GM21423 (cell line): ENCODE measurements around the gene CTCF.

Source experiments
- ATAC-seq: cut with Tn5 transposase; IDR thresholded peaks from one replicate; pipeline ENCODE4 v1.9.1; 2021; ENCODE audit warnings: mild to moderate bottlenecking, moderate library complexity; ENCODE audit not compliant: unreplicated experiment

The CTCF gene

DNA sequence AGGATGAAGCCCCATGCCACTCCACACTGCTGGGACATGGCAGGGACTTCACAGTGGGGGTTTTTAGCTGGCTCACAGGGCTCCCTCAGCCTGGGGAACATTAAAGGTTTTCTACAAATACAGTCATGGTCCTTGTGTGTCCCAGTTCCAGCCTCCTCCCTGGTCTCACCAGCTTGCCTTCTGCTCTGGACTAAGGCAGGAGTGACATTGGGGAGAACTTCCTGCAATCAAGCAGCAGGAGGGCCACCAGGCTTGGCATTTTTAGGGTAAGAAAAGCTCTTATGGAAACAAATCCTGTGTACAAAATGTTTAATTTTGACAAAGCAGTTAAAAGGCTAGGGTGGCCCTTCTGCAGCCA is 100.3 kb downstream of the CTCF start:
- ATAC-seq, result no peak

GRCh38 chr16:67663151-67663876 is 101.0 kb downstream of the CTCF start:
- no peak for ATAC-seq

- ATAC-seq, result no peak
These were observed 101.5 kb downstream of the CTCF start for GRCh38 chr16:67663877-67664222.

DNA sequence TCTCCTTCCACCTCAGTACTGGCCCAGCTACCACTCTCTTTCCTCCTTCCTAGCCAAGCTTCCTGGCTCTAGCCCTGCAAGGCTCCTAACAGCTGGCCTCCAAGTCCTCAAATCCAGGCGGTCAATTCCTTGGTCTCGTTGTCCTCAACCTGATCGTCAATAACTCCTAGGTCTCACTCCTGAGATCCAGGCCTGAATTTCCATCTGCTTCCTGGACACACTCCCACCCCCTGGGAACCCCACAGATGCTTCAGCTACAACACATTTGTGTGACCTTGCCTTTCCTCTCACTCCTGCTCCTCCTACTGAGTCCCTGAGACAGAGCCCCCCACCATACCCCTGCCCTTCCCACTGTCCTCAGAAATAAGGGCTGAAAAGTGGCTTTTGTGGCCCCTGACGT is 101.9 kb downstream of the CTCF start:
- no peak for ATAC-seq

GRCh38 chr16:67664871-67665270 is 102.5 kb downstream of the CTCF start:
- no peak for ATAC-seq

DNA sequence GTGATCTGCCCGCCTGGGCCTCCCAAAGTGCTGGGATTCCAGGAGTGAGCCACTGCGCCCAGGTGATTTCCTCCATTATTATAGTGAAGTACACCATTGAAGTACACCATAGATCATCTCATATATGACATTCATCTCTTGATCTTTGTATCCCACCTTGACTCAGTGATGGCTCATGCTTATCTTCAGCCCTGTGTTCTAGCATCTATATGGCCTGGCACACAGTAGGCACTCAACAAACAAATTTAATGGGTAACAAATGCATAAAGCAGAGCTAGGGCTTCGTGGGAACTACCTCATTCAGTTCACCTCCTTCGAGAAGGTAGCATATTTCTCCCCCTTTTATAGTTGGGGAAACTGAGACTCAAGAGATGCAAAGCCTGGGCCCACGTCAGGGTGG is 103.3 kb downstream of the CTCF start:
- no peak for ATAC-seq

DNA sequence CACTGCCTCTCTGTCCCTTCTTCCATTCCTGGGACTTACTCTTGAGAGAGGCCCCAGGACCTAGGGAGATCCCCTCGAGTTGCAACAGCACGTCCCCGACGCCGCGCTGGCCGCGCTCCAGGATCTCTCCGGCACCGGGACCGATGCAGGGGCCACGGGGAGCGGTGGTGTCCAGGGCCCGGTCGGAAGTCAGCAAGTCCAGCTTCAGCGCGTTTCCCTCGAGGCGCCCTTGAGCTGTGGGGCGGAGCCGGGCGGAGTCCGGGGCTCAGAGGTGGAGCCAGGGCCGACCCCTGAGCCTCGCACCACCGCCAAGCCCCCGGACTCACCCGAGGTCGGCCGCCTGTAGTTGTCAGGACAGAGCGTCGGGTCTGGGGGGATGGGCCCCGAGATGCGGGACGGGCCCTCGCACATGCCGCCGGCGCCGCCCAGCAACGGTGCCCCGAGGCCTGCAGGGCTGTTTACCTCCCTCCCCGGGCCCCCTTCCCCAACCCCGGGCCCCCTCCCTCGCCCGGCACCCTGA is 103.8 kb downstream of the CTCF start:
- ATAC-seq, result no peak

- ATAC-seq, result peak; percentile 65
These were observed 104.5 kb downstream of the CTCF start, which contains the start of the genes C16orf86 and ENKD1 for GRCh38 chr16:67666559-67667452. Gene C16orf86 (plus strand): TSS chr16:67666814. CDS start chr16:67666971, 157 bp downstream. Gene ENKD1 (minus strand): TSS chr16:67666750. CDS start chr16:67666442, 308 bp downstream.

- ATAC-seq, result no peak
These were observed 105.1 kb downstream of the CTCF start for GRCh38 chr16:67667453-67667816.

GRCh38 chr16:67667817-67668494 is 105.6 kb downstream of the CTCF start:
- ATAC-seq, result peak; percentile 72

- ATAC-seq, result no peak
These were observed 106.3 kb downstream of the CTCF start for GRCh38 chr16:67668495-67669157.

GRCh38 chr16:67669499-67670101 is 107.3 kb downstream of the CTCF start:
- no peak for ATAC-seq

GRCh38 chr16:67672306-67672705 is 110.0 kb downstream of the CTCF start:
- no peak for ATAC-seq

GRCh38 chr16:67672739-67673662 is 110.7 kb downstream of the CTCF start:
- no peak for ATAC-seq

DNA sequence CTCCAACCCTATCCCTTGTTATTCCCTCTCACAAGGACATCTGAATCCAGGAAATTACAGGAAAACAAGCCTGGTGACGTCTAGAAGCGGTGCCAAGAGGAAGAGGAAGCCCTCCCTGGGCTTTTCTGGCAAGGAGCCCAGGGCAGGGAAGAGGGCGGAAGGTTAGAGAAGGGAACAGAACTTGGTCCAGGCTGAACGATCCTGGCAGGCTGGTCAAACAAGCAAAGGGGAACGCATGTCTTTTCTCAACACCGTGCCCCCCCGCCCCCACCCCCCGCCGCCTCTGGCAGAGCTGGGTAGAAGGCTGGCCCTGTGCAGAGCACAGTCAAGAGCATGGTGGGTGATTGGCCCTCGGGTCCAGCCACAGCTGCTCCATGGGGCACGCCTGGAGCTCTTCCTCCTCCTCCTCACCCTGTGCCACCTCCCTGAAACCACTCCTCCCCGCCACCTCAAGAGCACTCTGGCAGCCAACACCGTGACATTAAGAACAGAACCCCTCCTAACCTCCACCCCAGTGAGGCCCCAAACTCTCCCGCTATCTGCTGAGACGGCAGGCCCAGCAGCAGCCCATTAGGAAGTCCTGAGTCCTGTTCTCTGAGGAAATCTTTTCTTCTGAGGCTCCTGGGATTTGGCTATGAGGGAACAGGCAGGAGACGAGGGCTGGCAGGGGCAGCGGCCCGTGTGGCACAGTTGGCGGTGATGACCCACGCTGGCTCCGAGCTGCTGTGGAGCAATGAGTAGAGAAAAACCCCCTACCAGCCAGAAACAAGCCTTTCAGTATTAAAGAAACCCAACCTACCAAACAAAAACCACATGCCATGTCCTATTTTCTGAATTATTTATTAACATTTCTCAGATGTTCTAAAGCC is 111.6 kb downstream of the CTCF start:
- ATAC-seq, result no peak

DNA sequence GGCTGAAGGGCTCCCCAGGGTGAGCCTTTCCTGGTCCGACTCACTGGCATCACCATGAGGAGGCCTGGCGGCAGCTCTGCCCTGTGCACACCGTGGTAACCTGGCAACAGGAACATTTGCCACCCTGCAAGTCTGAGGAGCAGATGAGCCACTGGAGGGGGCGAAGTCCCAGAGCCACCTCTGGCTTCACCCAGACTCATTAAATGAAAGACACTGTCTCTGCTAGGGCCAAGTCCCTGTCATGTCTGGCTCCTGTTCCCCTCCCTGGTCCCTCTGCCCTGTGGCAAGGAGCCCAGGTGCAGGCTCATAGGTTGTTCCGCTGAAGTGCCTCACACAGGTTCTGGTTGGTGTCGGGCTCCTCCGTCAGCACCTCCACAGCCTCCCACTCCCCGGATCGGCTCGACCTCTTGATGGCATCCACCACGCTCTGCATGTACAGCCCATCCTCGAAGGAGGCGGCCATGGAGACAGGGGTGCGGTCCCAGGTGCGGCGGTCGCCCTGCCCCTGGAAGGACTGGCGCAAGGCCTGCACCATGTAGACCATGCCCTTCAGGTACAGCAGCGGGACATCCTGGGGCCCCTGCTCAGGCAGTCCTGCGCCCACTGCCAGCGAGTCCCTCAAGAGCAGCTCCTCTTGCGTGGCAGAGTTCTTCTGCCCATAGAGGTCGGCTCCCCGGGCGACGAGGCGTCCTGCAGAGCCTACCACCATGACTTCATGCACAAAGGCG is 112.7 kb downstream of the CTCF start:
- no peak for ATAC-seq

- no peak for ATAC-seq
These were observed 113.2 kb downstream of the CTCF start for GRCh38 chr16:67675579-67675935.

DNA sequence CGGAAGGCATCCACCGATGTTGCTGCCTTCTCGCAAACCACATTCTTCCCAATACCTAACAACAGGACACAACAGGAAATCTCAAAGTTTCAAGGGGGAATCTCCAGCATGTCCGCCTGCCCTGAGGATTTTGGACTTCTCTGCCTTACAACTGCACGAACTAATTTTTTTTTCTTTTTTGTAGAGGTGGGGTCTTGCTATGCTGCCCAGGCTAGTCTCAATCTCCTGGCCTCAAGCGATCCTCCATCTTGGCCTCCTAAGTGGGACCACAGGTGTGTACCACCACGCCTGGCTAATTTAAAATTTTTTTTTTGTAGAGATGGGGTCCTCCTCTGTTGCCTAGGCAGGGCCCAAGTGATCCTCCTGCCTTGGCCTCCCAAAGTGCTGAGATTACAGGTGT is 113.7 kb downstream of the CTCF start:
- no peak for ATAC-seq
